Measurements from ENCODE around the gene OTULIN.

The OTULIN gene

DNA sequence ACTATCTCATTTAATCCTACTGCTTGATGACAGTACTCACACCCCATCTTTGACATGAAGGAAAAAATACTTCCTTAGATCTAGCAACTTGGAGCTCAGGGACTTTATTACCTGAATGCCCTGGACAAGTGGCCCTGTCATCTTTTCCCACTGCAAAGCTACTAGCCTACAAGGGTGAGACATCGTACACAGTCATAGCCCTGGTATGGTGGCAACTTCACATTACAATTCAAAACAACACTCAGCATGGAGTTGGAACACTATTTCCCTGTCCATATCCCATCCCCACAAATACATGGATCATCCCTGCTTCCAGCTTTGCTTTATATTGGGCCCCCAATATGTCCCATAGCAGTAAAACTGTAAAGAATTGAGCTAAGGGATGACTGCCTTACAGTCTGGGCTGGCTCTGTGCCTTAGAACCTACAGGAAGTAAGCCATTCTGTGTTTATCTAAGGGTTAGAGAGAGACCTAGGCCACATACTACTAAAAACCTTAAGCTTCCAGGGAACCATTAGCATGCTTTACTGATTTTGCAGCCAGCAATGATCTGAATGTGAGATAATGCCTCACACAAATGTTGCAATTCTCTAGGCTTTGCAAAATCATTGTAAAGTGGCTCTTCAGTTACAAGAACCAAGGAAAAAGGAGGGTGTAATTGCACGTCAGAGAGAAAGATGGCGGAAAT is 55.9 kb downstream of the OTULIN start:
- peak in 1 of 2 experiments; percentile 24 for DNase-seq (ENCODE audit: low read depth in 2 of 2)

DNA sequence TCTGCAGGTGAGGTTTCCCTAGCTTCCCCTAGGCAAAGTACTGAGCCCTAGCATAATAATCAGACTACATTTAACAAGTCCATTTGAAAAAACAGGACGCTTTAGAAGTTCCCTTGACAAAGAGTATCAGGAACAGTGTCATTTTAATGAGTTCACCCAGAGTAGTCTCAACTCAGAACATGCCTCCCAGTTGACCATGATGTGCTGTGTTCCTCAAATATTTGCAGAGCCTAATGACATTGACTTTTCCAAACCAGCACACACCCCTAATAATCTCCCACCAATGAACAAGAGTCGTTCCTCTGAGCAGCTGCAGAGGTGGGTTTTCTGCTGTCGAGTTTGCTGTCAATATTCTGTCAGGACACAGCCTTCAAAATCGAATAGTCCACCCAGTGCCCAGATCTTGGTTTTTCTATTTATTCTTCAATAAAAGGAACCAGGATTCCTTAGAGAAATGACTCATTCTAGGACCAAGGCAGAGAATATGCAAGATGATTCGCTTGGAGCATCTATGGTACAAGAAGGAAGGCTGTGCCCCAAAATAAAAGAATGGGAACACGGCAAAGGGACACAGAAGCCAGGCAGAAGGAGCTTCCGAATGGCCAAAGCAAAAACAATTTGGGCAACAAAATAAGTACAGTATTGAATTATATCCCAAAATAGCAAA is 57.6 kb downstream of the OTULIN start:
- no peak for DNase-seq (ENCODE audit: low read depth in 2 of 2)

DNA sequence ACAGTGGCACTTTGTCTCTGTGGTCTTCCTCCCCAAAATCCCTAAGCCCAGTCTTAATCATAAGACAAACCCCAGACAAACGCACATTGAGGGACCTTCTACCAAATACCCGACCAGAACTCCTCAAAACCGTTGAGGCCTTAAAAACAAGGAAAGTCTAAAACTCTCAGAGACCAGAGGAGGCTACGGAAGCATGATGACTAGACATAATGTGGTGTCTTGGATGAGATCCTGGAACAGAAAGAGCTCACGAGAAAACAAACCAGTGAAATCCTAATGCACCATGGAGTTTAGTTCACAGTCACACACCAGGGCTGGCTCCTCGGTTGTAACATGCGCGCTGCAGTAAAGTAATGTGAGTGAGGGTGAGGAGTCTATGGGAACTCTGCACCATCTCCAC is 58.4 kb downstream of the OTULIN start:
- DNase-seq (ENCODE audit: low read depth in 2 of 2), result no peak

DNA sequence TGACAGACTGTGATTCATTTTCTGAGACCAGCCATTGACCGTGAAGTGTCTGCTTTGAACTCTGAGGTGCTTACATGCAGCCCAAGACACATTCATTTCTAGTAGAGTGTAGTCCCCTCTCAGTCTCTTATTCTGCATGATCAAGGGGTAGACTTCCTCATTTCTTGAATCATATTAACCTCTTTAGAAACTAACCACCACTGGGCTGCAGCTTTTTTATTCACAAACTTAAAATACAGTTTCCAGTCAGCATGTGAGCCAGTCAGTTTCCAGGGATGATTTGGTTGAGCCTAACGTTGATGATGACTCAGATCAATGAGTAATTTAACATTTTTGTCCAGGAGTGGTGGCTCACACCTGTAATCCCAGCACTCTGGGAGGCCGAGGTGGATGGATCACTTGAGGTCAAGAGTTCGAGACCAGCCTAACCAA is 59.2 kb downstream of the OTULIN start:
- DNase-seq (ENCODE audit: low read depth in 2 of 2), result no peak

DNA sequence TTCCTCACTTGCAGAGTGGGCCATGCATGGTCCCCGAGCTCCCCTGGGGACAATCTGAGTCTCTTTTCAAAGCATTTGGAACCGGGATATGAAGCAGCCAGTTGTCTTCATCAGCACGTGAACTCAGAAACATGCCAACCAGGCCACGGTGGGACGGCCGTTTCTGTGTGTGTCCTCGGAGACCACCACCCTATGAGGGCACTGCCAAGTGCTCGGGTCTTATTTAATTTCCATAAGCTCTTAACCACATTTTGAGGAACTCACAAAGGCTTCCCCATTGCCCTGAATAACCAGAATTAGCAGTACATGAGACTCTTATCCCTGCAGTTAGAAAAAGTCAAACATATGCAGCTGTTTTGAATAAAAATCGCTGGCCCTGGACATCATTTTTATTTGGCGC is 60.1 kb downstream of the OTULIN start:
- no peak for DNase-seq (ENCODE audit: low read depth in 2 of 2)

DNA sequence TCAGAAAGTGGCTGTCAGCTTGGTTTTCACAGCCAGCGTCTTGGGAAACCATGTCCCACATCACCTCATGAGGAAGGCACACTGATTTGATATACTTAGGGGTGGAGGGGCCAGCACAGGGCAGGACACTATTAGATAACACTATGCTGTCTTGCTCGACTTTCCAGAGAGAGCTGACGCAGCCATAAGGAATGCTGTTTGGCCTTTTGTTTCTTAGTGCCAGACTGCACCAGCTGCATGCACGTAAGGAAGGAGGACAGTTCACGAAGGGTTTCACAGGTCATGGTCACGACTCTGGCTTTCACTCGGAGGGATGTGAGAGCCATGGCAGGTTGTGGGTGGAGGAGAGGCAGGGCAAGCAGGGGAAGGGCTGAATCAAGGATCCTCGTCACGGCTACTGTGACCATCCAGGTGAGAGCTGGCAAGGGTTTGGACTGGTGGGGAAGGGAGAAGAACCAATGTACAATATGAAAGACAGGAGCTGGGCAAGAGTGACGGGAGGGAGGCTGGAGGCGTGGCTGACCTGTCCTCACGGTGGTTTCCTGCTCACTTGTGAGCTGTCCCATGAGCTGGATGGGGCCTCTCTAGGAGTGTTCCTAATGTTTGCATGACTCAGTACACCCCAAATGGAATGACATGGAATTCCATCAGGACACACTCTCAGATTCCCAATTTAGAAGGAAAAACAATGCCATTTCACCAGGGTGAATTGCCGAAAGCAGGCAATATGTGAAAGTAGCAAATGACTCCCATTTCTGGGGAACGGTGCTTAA is 61.7 kb downstream of the OTULIN start:
- no peak for DNase-seq (ENCODE audit: low read depth in 2 of 2)

DNA sequence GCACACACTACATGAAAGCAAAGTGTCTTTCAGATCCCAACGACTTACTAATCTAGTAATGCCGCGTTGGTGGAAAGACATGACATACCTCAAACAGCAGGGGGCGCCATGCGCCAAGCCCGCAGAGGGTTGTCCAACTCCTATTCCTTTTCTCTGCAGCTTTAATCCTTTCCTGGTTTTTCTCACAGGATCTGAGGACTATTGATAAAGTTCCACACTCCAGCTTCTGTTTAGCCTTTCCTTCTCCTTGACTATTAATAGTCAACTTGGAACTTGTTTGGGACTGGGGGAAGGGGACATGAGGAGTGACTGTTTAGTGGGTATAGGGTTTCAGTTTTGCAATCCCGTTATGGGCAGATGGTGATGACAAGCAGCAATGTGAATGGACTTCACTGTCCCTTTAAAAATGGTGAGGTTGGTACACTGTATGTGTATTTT is 62.9 kb downstream of the OTULIN start:
- DNase-seq (ENCODE audit: low read depth in 2 of 2), result peak in 1 of 2 experiments; percentile 44

DNA sequence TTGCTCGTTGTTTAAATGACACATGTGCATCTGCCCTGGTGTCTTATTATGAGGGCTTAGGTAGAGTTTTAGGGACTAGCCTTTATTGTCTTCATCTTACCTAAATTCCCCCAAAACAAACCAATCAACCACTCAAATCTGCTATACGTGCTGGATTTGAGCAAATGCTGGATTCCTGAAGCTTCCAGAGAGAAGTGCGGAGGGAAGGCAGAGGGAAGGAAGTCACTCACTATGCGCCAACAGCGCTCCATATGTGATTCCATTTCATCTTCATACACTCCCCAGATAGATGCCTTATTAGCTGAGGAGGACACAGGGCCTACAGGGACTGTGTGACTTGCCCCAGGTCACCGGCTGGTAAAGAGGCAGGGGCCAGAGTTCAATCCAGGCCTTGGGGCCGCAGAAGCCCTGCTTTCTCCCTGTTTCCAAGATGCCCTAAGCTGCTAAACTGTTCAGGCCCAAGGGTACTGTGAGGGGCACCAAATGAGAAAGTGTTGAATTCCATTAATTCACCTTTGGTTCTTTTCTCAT is 63.5 kb downstream of the OTULIN start:
- no peak for DNase-seq (ENCODE audit: low read depth in 2 of 2)

DNA sequence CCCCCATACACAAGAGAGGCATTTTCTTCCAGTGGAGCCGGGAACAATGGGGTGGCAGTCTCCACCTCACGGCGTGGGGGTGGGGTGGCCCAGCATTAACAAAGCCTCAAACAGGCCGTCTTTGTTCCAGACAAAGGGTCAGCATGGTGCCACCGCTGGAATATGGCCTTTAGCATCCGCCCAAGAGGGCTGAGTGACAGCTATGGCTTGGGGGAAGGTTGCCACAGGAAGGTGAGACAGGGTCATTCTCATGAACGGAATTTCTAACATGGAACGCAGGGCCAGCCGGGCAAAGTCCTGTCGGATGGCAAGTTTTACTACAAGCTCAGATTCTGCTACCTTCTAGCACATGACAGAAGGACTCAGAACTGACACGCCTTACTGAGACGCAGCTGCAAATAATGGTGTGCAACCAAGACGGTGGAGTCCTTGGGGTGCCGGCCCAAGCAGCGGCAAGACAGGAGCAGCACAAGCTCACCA is 64.0 kb downstream of the OTULIN start:
- no peak for DNase-seq (ENCODE audit: low read depth in 2 of 2)

DNA sequence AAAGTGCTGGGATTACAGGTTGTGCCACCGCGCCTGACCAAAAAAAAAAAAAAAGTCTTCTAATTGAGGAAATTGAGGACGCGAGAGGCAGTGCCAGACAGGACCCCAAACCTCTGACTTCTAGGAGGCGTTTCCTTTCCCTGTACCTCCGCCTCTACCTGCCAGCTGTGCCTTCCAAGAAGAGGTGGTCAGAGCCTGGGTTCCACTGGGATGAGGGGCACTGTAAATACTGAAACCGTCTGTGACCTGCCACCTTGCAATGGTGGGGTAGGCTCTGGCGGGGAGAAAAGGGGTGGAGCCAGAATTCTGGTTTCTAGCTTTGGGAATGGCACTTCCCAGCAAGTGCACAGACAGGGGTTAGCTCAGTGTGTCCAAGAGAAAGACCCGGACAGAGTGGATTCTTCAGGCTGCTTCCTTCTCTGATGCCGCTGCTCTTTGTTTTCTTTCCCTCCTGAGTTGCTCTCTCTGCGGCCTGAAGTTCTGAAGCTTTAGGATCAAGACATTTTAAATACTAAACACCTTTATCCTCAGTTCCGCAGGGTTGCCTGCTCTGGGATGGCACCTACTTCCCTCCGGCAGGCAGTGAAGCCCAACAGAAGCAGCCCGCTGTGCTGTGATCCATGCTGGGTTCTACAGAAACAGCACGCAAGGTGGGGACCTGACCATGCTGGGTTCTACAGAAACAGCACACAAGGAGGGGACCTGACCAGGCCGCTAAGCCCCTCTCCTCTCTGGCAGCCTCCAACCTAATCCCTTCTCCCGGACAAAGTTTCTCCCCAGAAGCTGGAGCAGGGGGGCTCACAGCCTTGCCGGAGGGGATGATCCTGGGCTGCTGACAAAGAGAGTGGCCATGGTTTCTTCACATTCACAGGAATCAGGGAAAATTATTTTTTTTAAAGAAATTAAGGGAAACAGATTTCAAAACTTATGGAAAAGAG is 65.2 kb downstream of the OTULIN start:
- DNase-seq (ENCODE audit: low read depth in 2 of 2), result no peak

DNA sequence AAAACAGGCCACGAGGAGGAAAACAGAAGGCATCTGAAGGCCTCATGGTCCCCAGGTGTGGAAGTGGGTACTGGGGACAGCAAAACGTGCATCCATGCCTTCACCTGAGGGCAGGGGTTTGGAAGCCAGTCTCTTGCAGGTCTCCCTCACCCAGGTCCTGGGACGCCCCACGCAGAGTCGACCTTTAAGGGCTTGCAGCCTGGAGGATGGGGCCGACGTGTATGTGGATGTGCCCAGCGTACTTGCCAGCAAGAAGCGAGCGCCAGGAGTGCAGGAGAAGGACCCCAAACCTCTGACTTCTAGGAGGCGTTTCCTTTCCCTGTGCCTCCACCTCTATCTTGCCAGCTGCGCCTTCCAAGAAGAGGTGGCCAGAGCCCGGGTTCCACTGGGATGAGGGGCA is 65.9 kb downstream of the OTULIN start:
- no peak for DNase-seq (ENCODE audit: low read depth in 2 of 2)

DNA sequence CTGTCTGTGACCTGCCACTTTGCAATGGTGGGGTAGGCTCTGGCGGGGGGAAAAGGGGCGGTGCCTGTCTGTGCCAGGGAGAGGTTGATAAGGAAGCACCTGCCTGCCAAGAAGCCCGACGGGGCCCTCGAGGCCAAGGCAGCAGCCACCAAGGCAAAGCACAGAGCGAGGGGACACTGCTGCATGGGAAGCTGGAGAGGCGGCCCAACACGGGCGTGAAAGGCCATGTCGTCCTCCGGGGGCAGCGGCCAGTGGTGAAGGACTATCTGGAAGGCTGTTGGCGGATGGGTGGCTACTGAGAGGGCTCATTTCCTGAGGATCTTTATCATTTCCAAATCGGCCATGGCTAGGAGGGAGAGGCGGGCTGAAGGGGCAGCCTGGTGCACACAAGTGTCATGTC is 66.4 kb downstream of the OTULIN start:
- no peak for DNase-seq (ENCODE audit: low read depth in 2 of 2)

DNA sequence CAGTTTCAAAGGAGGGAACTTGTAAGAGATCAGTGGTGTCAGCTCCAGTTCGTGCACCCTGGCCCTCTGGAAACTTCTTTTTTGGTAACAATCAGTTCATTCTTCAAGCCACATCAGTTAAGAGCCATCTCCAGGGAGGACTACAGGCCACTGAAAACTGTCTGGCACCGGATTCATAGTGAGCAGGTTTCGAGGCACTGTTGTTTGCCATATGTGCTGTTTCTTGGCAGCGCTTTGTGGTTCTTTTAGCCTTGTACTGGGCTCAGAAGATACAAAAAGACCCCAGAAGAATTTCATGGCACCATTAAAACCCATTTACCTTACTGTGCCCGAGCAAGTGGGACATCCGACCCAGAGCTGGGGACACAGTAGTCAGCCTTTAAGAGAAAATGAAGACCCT is 68.5 kb downstream of the OTULIN start:
- no peak for DNase-seq (ENCODE audit: low read depth in 2 of 2)

DNA sequence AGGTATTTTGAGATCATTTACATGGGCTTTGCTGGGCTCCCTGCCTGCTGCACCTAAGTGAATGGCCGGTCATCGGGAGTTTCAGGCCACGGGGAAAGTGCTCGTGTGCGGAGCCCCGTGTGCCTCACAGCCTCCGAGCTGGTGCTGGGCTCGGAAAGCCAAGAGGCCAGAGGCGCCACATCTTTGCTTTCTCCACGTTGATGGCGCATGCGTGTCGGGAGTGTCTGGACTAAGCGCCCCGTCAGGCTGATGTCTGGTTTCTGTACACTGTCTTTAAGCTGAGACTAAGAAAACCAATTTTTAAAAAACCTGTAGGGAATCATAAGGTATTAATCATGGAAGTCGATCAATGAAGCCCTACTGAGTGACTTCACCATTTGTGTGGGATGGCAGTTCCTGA is 69.1 kb downstream of the OTULIN start:
- DNase-seq (ENCODE audit: low read depth in 2 of 2), result no peak

DNA sequence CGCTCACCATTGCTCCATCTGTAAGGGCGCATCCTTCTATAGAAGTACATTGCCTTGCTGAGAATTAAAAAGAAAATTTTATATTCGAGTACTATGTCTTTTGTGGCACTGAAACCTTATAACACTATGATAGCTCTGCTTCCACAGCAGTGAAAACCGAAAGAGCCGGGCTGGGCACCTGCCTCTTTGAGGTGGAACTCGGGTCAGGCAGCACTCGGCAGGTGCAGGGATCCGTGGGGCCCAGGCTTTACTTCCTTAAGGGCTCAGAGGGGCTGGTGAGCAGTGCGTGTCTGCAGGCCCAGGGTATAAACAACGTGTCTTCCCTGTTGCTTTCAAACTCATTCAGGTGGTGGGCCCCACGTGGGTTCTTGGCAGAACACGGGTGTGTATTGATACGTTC is 69.9 kb downstream of the OTULIN start:
- DNase-seq (ENCODE audit: low read depth in 2 of 2), result no peak

DNA sequence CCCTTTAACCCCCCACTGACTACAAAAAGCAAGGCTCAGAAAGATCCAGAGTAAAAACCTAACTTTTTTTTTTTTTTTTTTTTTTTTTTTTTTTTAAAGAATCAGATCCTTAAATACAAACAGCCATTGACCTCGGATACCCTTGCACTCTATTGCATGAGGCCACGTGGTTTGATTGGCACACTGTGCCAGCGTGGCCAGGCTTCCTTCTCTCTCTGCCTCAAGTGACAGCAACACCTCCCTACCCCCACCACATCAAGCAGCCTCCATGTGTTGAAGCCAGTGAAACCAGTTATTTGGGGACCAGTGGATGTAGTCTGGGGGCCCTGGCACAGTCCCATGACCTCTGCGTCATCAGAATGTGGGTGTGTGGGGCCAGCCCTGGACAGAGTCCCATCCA is 71.4 kb downstream of the OTULIN start:
- no peak for DNase-seq (ENCODE audit: low read depth in 2 of 2)

DNA sequence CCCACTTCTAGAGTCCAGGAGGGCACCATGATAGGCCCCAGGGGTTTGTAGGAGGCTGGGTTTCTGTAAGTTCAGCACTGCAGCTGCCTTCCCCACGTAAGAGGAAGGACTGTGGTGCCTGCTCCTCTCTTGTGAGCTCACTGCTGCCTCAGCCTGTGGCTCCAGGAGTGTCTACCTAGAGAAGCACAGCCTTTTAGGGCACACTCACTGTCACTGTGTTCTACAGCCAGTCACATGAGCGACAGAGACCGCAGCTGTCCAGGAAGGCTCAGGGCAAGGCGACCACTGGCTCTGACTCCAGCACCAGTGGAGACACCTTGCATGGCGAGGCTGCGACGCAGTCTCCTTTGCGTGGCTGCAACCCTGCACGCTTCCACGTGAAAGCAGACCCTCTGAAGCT is 72.8 kb downstream of the OTULIN start:
- no peak for DNase-seq (ENCODE audit: low read depth in 2 of 2)

DNA sequence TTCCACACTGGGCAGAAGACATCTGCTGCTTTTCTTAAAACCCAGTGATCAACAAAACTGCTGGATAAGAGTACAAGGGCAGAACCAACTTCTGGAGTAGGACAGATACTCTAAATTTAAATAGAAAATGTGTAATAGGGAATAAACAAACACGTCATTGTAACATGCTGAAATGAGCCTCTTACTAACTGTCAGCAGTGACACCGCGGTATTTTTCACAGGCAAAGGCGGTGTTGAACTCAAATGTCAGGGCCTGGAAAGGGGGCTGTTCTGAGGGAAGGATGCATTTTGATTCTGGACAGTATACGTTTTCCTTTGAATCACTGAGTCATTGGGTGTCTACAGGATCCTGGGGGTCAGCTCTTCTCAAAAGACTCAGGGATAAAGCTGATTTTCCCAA is 73.5 kb downstream of the OTULIN start:
- DNase-seq (ENCODE audit: low read depth in 2 of 2), result no peak

DNA sequence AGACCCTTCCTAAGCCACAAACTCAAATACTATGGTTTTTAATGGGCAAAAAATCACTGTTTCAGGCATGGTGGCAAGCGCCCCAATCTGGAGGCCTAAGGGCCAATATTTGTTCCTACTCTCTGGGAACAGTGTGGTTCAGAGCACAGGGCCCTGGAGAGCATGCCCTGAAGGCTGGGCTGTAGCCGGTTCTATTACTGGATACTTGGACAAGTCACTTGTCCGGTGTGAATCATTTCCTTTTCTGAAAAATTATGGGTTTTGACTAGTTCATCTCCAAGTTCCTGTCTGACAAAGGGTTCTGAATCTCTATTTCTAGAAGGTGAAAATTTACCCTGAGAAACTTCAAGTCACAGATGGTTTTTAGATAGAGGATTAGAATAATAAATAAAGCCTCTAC is 75.0 kb downstream of the OTULIN start:
- DNase-seq (ENCODE audit: low read depth in 2 of 2), result no peak

DNA sequence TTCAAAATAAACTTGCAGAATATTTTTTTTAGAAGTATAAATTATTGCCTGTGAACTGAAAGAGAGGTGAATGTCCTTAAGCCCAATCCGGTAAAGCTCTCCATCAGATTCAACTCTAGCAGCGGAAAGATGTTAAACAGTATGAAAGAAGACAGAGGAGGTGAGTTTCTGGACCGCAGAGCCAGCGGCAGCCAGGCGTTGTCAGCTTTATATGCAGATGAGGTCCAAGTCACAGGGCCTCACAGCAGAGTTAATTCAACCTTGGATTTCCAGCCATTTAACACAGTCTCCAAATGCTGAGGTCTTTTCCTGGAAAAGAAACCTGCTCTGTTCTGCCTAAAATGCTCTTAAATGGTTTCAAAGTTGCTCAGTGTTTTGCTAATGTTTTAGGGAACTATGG is 75.5 kb downstream of the OTULIN start:
- DNase-seq (ENCODE audit: low read depth in 2 of 2), result no peak

DNA sequence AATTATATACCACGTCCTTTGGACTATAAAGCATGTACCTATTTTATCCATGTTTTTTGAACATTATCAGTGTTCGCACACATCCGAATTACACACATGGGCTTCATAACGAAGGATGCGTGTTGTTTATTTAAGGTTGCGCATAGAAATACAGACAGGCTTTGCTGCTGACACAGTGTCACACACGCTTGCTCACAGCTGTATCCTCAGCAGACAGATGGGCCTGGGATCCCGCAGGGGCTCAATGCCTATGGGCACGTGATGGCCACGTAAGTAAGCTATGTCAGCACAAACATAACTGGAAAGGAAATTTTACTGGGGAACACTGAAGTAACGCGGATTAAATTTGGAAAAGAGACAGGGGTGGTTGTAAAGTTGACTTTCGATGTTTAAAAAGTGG is 76.6 kb downstream of the OTULIN start:
- DNase-seq (ENCODE audit: low read depth in 2 of 2), result no peak

All from fibroblast of skin of left biceps (primary cell).